ENCODE results near the gene VEGFA.

VEGFA gene

DNA sequence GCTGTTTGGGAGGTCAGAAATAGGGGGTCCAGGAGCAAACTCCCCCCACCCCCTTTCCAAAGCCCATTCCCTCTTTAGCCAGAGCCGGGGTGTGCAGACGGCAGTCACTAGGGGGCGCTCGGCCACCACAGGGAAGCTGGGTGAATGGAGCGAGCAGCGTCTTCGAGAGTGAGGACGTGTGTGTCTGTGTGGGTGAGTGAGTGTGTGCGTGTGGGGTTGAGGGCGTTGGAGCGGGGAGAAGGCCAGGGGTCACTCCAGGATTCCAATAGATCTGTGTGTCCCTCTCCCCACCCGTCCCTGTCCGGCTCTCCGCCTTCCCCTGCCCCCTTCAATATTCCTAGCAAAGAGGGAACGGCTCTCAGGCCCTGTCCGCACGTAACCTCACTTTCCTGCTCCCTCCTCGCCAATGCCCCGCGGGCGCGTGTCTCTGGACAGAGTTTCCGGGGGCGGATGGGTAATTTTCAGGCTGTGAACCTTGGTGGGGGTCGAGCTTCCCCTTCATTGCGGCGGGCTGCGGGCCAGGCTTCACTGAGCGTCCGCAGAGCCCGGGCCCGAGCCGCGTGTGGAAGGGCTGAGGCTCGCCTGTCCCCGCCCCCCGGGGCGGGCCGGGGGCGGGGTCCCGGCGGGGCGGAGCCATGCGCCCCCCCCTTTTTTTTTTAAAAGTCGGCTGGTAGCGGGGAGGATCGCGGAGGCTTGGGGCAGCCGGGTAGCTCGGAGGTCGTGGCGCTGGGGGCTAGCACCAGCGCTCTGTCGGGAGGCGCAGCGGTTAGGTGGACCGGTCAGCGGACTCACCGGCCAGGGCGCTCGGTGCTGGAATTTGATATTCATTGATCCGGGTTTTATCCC lies at the start of gene VEGFA:
TSS of gene VEGFA (plus strand) at position 686 of the 846 bp plus-strand sequence.
- DNase-seq, result peak; percentile 94

DNA sequence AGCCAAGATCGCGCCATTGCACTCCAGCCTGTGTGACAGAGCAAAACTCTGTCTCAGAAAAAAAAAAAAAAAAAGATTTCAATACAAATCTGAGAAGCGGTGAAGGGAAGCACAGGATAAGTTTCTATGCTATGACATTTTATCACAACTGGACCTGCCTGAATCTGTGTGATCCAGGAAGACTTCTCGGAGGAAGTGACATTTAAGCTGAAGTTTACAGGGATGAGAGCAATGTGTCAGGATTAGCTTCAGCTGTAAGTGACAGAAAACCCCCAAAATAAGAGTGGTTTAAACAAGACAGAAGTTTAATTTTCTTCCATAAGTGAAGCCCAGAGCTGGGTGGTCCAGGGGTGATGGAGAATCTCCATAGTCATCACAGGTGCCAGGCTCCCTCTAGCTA lies 49.0 kb upstream of the VEGFA start:
- DNase-seq, result no peak

DNA sequence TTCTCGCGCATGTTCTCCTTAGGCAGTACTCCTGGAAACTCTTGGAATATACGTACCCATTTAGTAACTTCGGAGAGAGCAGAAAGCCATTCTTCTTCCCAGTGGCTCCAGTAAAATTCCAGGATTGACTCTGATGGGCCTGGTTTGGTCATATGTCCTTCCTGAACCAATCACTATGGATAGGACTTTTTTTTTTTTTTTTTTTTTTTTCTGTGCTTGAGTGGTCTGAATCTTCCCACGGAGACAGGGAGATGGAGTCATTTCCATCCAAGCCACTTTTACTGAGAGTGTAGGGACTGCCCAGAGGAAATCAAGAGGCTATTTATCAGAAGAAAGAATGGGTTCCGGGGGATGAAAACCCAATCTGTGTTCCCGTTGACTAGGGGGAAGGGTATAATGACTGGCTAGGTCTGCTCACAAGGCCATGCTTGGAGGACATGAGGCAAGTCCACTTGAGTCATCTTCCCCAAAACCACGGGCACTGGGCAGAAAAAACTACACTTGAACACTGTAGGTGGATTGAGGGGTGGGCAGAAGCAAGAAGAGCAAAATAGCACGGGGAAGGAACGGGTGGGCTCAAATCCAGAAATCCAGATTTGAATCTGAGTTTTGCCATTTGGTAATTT lies 47.0 kb upstream of the VEGFA start:
- DNase-seq, result no peak

DNA sequence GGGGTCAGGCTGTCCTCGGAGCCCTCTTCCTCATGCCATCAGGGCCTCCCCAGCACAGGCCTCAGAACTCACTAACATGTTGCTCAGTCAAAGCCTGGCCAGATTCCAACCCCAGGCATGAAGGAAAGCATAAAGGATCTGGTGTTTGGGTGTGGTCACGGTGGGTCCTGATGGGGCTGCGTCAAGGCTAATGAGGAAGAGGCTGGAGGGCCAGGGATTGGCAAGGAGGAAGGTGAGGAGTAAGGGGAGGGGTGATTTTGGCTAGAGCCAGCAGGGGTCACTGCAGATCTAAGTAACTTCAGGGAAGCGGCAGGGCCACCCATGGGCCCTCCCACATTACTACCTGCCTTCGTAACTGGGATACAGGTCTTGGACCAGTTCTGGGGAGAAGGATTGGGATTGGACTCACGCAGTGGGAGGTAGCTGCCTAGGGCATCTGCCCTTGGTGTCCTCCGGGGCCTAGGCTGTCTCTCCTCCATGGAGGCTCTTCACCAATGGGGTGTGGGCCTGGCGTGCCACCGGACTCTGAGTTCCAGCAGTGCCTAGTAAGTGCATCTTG lies 46.2 kb upstream of the VEGFA start:
- peak; percentile 63 for DNase-seq

DNA sequence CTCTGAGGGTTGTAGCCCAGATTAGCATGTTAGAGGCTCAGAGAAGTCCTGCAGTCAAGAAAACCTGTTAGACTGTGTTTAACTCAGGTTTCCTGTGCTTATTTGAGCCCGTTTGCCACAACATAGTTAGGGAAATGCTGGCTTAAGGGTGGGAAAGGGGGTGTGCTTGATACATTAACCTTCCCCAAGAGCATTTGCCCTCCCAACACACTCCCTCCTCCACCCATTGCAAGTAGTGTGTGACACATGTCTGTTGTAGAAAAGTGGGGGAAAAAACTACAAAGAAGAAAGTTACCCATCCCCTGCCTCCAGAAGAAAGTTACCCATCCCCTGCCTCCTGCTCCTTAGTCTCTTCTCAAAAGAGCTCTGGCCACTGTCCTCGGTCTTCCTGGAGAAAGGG lies 45.7 kb upstream of the VEGFA start:
- DNase-seq, result no peak

DNA sequence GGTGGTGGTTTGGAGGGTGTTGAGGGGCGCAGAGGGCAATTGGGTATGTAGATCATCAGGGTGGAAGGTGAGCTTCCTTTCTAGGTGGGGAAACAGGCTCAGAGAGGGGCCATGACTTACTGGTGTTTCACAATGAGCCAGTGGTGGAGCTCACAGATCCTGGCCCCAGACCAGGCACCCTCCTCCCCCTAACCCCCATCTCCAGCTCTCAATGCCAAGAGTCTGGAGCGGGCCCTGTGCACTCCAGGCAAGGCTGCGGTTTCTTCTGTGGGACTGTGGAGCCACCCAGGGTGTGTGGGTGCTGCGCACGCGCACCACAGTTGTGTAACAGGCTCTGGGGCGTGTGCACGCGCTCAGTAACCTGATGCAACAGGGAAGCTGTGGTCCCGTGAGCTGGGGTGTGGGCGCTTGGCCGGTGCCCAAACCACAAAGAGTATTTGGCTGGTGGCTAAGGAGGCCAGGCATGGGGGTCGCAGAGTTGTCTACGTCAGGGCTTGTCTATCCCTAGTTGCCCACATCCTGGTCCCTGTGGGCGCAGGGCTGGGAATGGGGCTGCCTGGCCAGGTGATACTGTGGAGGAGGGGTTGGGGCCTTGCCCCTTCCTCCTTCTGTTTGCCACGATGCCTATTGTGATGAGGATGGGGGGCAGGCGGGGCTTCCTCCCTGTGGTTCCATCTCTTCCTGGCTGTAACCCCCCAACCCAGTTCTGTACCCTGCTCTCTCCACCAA lies 44.9 kb upstream of the VEGFA start:
- DNase-seq, result peak; percentile 89

DNA sequence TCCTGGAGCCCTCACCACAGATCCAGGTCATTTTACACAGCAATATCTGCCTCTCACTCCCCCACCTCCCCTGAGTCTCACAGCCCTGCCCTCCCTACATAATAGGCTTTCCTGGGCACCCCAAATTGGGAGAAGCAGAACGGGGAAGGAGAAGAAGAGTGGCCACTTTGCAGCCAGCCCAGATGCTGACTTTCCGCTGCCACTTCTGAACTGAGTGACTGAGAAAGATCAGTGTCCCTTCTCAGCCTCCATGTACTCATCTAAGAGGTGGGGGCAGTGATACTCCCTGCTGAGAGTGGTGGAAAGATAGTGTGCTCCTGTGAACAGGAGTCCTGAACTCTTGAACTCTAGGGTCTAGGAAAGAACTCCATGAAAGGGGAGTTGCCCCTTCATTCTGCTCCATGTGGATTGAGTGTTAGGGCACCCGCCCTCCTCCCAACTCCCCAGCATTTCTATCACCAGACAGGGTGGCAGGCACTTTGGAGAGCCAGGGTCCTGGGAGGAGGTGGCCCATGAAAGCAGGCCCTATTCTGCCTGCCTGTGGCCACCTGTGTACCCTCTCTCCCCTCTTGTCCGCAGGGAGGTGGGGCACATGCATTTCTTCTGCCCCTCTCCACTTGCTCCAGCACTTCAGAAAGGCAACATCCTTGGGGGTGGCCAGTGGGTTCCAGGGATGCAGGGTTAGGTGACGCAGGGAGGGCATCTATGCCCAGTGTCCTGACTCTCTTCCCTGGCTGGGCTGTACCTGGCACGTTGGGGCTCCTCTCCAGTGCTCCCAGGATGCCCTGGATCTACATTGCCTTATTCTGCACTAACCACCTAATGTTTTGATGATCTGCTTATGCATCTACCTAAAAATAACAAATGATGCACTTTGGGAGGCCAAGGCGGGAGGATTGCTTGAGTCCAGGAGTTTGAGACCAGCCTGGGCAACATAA lies 44.1 kb upstream of the VEGFA start:
- DNase-seq, result no peak

DNA sequence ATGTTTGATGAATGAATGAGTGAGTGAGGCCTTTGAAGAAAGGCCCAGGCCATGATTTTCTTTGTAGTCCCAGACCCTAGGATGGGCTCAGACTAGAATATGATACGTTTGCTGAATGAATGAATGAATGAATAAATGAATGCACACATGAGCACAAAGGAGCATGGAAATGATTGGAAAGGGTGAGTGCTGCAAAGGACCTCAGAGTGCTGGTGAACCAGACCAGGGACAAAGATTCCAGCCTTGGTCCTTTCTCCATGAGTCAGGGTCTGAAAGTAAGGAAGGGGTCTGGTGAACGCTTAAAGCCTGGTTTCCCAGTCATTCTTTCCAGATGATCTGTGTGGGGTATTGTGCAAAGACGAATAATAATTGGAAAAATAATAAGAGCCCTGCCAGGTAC lies 42.4 kb upstream of the VEGFA start:
- DNase-seq, result no peak

DNA sequence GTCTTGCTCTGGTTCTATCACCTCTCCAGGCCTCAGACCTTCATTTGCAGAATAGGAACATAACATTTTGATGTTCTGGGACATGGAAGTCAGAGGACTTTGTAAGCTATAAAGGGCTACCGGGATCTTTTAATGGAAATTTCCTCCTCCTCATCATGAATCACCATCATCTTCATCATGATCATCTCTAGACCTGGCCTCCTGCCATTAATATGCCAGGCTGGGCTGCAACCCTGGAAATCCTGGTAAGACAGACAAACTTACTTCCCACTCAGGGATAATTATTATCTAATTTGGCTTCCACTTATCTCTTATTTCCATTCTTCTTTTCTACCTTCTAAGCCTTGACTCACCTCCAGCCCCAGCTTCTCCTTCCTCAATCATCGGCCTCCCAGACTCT lies 41.4 kb upstream of the VEGFA start:
- no peak for DNase-seq

DNA sequence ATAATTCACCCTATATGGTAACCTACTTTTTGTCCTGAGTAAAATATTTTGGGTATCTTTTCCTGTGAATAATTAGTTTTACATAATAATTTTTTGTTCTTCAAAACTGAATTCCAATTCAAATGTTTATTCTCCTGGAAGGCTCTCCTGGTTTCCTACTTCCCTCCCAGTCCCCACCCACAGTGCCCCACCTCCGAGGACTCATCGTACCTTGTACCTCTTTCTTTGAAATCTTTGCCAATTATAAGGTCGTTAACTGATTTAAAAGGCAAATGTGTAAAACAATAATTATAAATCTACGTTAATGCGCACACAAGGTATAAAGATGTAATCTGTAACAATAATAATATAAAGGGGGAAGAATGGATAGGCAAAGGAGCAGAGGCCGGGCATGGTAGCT lies 40.5 kb upstream of the VEGFA start:
- DNase-seq, result peak; percentile 1

DNA sequence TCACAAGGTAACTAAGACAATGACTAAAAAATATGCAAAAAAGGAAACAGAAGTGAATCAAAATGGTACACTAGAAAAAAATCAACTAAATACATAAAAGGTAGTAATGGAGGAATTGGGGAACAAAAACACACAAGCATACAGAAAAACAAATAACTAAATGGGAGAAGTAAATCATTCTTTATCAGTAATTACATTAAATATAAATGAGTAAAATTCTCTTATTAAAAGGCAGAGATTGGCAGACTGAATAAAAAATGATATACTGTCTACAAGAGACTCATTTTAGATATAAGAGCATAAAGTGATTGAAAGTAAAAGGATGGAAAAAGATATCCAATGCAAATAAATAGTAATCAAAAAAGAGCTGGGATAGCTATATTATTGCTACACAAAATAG lies 39.4 kb upstream of the VEGFA start:
- DNase-seq, result no peak

DNA sequence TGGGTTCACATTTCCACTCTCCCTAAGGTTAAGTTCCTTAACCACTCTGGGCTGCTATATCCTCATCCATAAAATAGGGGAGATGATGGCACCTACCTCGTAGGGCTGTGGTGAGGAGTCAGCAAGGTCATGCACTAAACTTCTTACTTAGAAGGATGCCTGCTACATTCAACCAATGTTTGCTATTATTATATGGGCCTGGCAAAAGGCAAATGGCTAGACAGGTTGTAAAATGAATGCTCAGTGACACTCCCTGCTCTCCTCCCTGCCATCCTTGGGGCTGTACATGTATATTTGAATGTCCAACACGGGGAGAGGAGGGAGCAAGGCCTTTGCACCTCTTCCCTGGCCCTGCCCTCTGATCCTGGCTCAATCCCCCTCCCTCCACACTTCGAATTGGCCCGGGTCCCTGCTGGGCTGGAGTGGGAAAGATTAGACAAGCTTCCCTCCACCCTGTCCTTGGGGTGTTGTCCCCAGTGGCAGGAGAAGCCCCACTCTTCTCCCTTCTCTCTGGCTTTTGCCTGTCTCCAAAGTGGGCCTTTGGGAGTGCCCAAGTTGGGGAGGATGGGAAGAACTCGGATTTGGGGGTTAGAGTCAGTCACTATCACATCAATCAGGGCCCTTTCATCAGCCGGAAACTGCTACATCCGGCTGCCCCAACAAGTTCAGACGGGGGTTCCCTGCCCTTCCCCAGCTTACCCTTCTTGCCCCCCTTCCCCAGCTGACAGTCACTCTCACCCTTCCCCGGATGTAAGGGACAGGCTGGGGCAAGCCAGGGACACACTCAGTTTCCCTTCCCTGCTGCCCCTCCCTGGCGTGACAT lies 36.3 kb upstream of the VEGFA start:
- DNase-seq, result no peak

DNA sequence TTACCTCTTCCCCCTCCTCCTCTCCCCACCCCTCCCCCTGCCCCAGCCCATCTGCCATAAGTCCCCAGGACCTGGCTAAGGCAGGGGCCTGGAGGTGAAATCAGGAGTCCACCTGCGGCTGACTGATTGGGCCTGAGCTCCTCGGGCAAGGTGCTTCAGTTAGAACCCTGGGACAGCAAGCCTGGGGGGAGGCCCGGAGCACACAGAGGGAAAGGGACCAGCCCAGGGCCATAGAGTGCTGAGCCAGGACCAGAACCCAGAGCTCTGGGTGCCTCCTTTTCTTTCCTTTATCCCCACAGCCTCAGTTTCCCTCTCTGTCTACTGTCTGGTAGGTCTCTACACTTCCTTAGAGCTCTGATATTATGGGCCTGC lies 35.7 kb upstream of the VEGFA start:
- DNase-seq, result no peak

DNA sequence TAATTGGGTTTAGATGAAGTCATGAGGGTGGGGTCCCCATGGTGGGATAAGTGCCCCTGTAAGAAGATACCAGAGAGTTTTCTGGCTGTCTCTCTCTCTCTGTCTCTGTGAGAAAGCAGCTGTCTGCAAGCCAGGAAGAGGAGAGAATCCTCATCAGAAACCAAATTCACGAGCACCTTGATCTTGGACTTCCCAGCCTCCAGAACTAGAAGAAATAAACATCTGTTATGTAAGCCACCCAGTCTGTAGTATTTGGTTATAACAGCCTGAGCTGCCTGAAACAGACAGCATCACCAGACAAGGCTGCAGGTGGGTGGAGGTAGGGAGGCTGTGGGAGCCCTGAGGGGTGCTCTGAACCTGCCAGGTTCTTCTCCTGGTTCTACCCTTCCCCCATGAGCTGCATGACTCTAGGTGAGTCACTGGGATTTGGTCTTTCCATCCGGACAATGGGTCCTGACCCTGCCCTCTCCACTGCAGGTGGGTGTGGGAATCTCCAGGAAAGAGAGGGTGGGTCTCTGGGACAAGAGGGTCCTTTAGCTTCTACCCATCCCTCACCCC lies 34.3 kb upstream of the VEGFA start:
- no peak for DNase-seq

DNA sequence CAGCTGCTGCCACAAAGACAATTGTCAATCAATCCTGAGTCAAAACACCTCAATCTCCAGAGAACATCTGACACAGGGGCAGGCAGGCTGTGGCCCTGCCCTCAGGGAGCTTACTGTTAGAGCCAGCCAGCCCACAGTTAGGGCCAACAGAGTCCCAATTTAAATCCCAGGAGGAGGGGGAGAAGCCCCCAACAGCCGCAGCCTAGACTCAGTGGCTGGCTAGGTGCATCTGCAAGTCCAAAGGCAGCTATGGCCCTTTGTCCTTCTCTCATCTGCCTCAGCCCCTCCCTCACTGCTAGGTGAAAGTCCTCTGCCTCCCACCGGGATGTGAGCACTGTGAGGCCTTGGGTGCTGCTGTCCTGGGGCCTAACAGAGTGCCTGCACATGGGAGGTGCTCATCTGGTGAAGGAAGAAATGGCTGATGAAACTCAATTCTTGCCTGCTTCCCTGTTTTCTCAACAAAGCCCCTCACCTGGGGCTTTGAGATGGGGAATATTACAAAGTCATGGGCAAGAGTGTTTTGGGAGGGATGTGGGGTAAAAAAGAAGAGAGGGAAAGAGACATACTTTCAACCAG lies 33.7 kb upstream of the VEGFA start:
- no peak for DNase-seq

DNA sequence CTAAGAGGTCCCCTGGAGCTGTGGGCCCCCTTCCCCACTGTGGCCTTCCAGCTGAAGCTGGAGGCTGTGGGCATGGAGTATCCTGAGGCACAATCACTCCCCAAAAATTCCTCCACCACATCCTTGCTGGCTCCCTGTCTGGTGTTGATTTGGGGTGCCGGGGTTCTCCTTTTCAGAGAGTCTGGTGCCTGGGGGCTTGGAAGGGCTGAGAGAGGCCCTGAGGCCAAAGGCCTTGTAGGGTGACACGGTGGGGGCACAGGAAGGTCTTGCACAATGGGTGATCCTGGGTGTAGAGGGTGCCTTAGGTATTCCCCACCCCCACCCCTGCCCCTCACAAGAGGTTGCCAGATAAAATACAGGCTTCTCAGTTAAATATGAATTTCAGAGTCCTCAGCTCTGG lies 33.2 kb upstream of the VEGFA start:
- no peak for DNase-seq

DNA sequence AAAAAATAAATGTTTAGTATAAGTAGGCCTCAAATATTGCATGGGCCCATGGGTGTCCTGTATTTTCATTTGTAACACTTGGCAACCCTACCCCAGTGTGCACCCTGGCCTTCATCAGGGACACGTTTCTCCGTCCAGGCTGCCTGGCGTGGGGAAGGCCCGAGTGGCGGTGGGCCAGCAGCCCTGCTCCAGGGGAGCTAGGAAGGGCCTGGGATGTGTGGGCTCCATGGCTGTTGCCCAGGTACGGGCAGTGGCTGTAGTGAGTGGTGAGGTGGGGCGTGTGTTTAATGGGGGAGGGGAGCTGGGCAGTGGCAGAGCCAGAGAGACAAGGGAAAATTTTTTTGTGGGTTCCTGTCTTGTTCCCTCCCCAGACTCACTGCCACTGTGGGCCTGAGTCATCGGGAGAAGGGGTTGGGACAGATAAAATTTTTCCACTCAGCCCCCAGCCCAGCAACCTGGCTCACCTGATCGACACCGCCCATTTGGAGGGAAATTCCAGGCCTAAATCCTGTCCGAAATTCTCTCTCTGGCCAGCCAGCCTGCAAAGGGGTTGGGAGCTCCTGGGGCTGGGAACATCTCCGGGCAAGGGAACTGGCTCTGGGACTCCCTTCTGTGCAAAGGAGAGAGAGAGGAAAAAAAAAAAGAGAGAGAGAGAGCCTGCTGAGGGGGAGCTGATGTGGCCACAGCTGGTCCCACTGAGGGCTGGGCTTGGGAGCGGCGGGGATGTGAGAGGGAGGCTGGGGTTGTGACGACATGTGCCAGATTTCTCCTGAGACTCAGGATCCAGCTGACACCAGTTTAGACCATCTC lies 32.5 kb upstream of the VEGFA start:
- DNase-seq, result peak; percentile 68

DNA sequence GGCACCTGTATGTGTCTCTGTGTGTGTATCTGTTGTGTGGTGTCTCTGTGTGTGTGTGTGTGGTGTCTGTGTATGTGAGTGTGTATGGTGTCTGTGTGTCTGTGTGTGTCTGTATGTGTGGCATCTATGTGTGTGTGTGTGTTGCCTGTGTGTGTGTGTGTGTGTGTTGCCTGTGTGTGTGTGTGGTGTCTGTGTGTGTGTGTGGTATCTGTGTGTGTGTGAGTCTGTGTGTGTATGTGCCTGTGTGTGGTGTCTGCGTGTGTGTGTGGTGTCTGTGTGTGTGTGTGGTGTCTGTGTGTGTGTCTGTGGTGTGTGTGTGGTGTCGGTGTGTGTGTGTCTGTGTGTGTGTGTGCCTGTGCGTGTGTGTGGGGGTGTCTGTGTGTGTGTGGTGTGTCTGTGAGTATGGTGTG lies 31.7 kb upstream of the VEGFA start:
- DNase-seq, result no peak

DNA sequence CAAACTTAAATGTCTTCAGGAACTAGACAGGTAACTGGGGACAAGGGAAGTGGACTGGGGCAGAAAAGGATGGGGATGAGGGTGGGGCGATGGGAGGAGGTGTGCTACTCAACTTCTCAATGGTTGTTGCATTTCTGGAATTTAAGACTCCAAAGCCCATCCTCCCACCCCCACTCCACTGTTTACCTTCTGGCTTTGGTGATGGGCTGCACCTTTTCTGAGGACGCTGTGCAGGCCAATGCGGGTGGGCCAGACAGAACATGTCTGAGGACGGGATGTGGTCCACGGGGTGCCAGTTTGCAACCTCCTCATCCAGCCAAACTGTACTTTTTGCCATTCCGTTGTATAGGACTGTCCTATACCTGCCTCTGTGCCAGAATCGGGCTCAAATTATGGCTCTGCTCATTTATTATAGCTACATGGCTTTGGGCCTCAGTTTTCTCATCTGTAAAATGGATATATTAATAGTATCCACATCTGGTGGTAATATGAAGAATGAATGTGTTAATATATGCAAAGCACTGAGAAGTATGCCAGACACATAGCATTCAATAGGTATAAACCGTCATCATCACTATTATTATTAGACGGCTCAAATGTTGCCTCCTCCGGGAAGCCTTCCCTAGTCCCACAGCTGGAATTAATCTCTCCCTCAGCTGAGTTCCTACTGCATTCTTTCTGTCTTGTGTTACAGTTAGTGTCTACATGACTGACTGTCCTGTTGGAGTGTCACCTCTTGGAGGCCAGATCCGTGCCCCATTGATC lies 31.0 kb upstream of the VEGFA start:
- no peak for DNase-seq
